Measurements from ENCODE around the gene NOP9.

Gene NOP9

DNA sequence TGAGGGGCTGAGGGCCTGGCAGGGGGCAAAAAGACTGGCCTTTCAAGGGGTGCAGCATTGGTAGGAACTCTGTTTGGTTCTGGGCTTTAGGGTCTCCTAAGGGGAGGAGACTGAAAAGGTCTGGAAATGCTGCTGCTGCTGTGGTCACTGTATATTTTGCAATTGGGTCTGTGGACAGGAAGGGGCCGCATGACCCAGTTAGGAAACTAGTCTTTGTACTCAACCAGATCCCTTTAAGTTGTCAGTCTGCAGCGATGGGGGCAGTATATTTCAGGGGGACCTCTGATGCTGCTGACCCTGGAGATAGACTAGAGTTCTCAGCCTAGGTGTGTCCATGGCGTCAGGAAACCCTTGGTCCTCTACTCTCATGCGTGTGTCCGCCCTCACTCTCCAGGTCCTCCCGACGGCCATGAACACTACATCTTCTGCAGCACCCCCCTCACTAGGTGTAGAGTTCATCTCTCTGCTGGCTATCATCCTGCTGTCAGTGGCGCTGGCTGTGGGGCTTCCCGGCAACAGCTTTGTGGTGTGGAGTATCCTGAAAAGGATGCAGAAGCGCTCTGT is 15.7 kb downstream of the NOP9 start:
- TF ChIP-seq CTCF (IDR thresholded peaks at IDR 0.05; ENCODE audit: borderline replicate concordance, extremely low read depth, low read length, poor library complexity, severe bottlenecking) = no peak
- TF ChIP-seq EZH2 (IDR thresholded peaks at IDR 0.05; ENCODE audit: borderline replicate concordance, low read depth, low read length, severe bottlenecking) = no peak
- H3K9ac ChIP-seq (ENCODE audit: low read depth, low read length) = no peak overlapping the region
- no peaks in the 10 kb centered on the region for H3K27me3 ChIP-seq (ENCODE audit: insufficient read depth, low read length, poor library complexity)
- no peak for DNase-seq
- H3K4me2 ChIP-seq (ENCODE audit: insufficient read depth, low read length) = no peak overlapping the region
- peaks cover 3% of the 10 kb centered on the region for H3K36me3 ChIP-seq (ENCODE audit: insufficient read depth, low read length)
- H4K20me1 ChIP-seq (ENCODE audit: insufficient read depth, low read length) = no peaks in the 10 kb centered on the region
- no peaks in the 10 kb centered on the region for H3K9me3 ChIP-seq (ENCODE audit: insufficient read depth, low read length, severe bottlenecking)
- H3K79me2 ChIP-seq (ENCODE audit: insufficient read depth, low read length) = no peaks in the 10 kb centered on the region
- H3K27ac ChIP-seq (ENCODE audit: low read length) = no peak overlapping the region
- ATAC-seq (ENCODE audit: insufficient read depth, low read depth) = no peak
- no peak overlapping the region for H2AFZ ChIP-seq (ENCODE audit: low read depth, low read length)
- no peaks in the 10 kb centered on the region for H3K4me1 ChIP-seq (ENCODE audit: insufficient read depth, low read length)
- no peak overlapping the region for H3K4me3 ChIP-seq (ENCODE audit: low read depth in 1 of 2, low read length in 2 of 2)

GRCh38 chr14:24315807-24316596 is 16.4 kb downstream of the NOP9 start:
- ATAC-seq (ENCODE audit: insufficient read depth, low read depth) (no peak), DNase-seq (no peak)
- no peak for TF ChIP-seq EZH2 (IDR thresholded peaks at IDR 0.05; ENCODE audit: borderline replicate concordance, low read depth, low read length, severe bottlenecking)
- no peak for TF ChIP-seq CTCF (IDR thresholded peaks at IDR 0.05; ENCODE audit: borderline replicate concordance, extremely low read depth, low read length, poor library complexity, severe bottlenecking)
- H3K4me1 ChIP-seq (ENCODE audit: insufficient read depth, low read length) = no peaks in the 10 kb centered on the region
- no peak overlapping the region for H3K9ac ChIP-seq (ENCODE audit: low read depth, low read length)
- H3K36me3 ChIP-seq (ENCODE audit: insufficient read depth, low read length) = no peaks in the 10 kb centered on the region; the same call in 1 of the 2 replicates
- no peak overlapping the region for H2AFZ ChIP-seq (ENCODE audit: low read depth, low read length)
- H3K79me2 ChIP-seq (ENCODE audit: insufficient read depth, low read length) = no peaks in the 10 kb centered on the region
- H3K27me3 ChIP-seq (ENCODE audit: insufficient read depth, low read length, poor library complexity) = no peaks in the 10 kb centered on the region
- H3K27ac ChIP-seq (ENCODE audit: low read length) = no peak overlapping the region
- H3K4me2 ChIP-seq (ENCODE audit: insufficient read depth, low read length) = no peak overlapping the region
- H4K20me1 ChIP-seq (ENCODE audit: insufficient read depth, low read length) = no peaks in the 10 kb centered on the region
- no peaks in the 10 kb centered on the region for H3K9me3 ChIP-seq (ENCODE audit: insufficient read depth, low read length, severe bottlenecking)
- no peak overlapping the region for H3K4me3 ChIP-seq (ENCODE audit: low read depth in 1 of 2, low read length in 2 of 2)

DNA sequence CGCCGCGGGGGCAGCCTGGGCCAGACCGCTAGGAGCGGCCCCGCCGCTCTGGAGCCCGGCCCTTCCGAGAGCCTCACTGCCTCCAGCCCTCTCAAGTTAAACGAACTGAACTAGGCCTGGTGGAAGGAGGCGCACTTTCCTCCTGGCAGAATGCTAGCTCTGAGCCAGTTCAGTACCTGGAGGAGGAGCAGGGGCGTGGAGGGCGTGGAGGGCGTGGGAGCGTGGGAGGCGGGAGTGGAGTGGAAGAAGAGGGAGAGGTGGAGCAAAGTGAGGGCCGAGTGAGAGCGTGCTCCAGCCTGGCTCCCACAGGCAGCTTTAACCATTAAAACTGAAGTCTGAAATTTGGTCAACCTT is 16.9 kb downstream of the NOP9 start:
- Histone ChIP-seq H3K9me3 (ENCODE audit: insufficient read depth, low read length, severe bottlenecking) (no peaks in the 10 kb centered on the region), H4K20me1 (ENCODE audit: insufficient read depth, low read length) (no peaks in the 10 kb centered on the region), H2AFZ (ENCODE audit: low read depth, low read length) (no peak overlapping the region), H3K4me3 (ENCODE audit: low read depth in 1 of 2, low read length in 2 of 2) (no peak overlapping the region), H3K4me2 (ENCODE audit: insufficient read depth, low read length) (no peak overlapping the region), H3K27me3 (ENCODE audit: insufficient read depth, low read length, poor library complexity) (no peaks in the 10 kb centered on the region), H3K79me2 (ENCODE audit: insufficient read depth, low read length) (no peaks in the 10 kb centered on the region), H3K4me1 (ENCODE audit: insufficient read depth, low read length) (no peaks in the 10 kb centered on the region), H3K27ac (ENCODE audit: low read length) (no peak overlapping the region), H3K36me3 (ENCODE audit: insufficient read depth, low read length) (no peaks in the 10 kb centered on the region), H3K9ac (ENCODE audit: low read depth, low read length) (no peak overlapping the region)
- TF ChIP-seq CTCF (IDR thresholded peaks at IDR 0.05; ENCODE audit: borderline replicate concordance, extremely low read depth, low read length, poor library complexity, severe bottlenecking) (no peak), EZH2 (IDR thresholded peaks at IDR 0.05; ENCODE audit: borderline replicate concordance, low read depth, low read length, severe bottlenecking) (no peak)
- no peak for DNase-seq
- no peak for ATAC-seq (ENCODE audit: insufficient read depth, low read depth)
